ENCODE results near the gene LRP1B.

LRP1B gene

GRCh38 chr2:140577453-140577852, 1553.4 kb downstream of the LRP1B start:
- H3K4me3 Mint-ChIP-seq, result no peak overlapping the region
- peaks cover 25% of the 10 kb centered on the region for H3K4me1 Mint-ChIP-seq
- no peak overlapping the region for H3K27ac Mint-ChIP-seq
- peaks cover 4% of the 10 kb centered on the region for H3K27me3 Mint-ChIP-seq (ENCODE audit: low read depth)
- no peaks in the 10 kb centered on the region for H3K36me3 Mint-ChIP-seq (ENCODE audit: low read depth)
- TF ChIP-seq CTCF (IDR thresholded peaks at IDR 0.05; ENCODE audit: unreplicated experiment in 3 of 3), result no peak
- no peaks in the 10 kb centered on the region for H3K9me3 Mint-ChIP-seq

GRCh38 chr2:140567734-140568133, 1563.1 kb downstream of the LRP1B start:
- Mint-ChIP-seq H3K27ac (no peak overlapping the region), H3K4me1 (no peaks in the 10 kb centered on the region), H3K9me3 (no peaks in the 10 kb centered on the region), H3K4me3 (no peak overlapping the region), H3K27me3 (ENCODE audit: low read depth) (no peaks in the 10 kb centered on the region), H3K36me3 (ENCODE audit: low read depth) (no peaks in the 10 kb centered on the region)
- no peak for TF ChIP-seq CTCF (IDR thresholded peaks at IDR 0.05; ENCODE audit: unreplicated experiment in 3 of 3)

- H3K9me3 Mint-ChIP-seq, result no peaks in the 10 kb centered on the region
- H3K36me3 Mint-ChIP-seq (ENCODE audit: low read depth), result no peaks in the 10 kb centered on the region
- H3K4me3 Mint-ChIP-seq, result no peak overlapping the region
- no peak for TF ChIP-seq CTCF (IDR thresholded peaks at IDR 0.05; ENCODE audit: unreplicated experiment in 3 of 3)
- H3K27me3 Mint-ChIP-seq (ENCODE audit: low read depth), result no peaks in the 10 kb centered on the region
- H3K27ac Mint-ChIP-seq, result no peak overlapping the region
- no peaks in the 10 kb centered on the region for H3K4me1 Mint-ChIP-seq
Observed at GRCh38 chr2:140565756-140566155, 1565.1 kb downstream of the LRP1B start.

GRCh38 chr2:140555701-140556100, 1575.1 kb downstream of the LRP1B start:
- no peak overlapping the region for H3K4me3 Mint-ChIP-seq
- H3K4me1 Mint-ChIP-seq, result peaks cover 11% of the 10 kb centered on the region
- H3K36me3 Mint-ChIP-seq (ENCODE audit: low read depth), result no peaks in the 10 kb centered on the region
- H3K9me3 Mint-ChIP-seq, result no peaks in the 10 kb centered on the region
- no peak for TF ChIP-seq CTCF (IDR thresholded peaks at IDR 0.05; ENCODE audit: unreplicated experiment in 3 of 3)
- H3K27me3 Mint-ChIP-seq (ENCODE audit: low read depth), result no peaks in the 10 kb centered on the region
- no peak overlapping the region for H3K27ac Mint-ChIP-seq

- no peaks in the 10 kb centered on the region for H3K36me3 Mint-ChIP-seq (ENCODE audit: low read depth)
- H3K4me3 Mint-ChIP-seq, result no peak overlapping the region
- H3K4me1 Mint-ChIP-seq, result peaks cover 19% of the 10 kb centered on the region
- H3K9me3 Mint-ChIP-seq, result no peaks in the 10 kb centered on the region
- no peak for TF ChIP-seq CTCF (IDR thresholded peaks at IDR 0.05; ENCODE audit: unreplicated experiment in 3 of 3)
- peak overlapping the region; percentile 43 to 84 (median 63) for H3K27ac Mint-ChIP-seq
- H3K27me3 Mint-ChIP-seq (ENCODE audit: low read depth), result no peaks in the 10 kb centered on the region
Observed at GRCh38 chr2:140552634-140553033, 1578.2 kb downstream of the LRP1B start.

- no peaks in the 10 kb centered on the region for H3K9me3 Mint-ChIP-seq
- H3K4me1 Mint-ChIP-seq, result peaks cover 19% of the 10 kb centered on the region
- no peaks in the 10 kb centered on the region for H3K27me3 Mint-ChIP-seq (ENCODE audit: low read depth)
- H3K36me3 Mint-ChIP-seq (ENCODE audit: low read depth), result no peaks in the 10 kb centered on the region
- H3K4me3 Mint-ChIP-seq, result peak overlapping the region in 1 of 3 experiments; percentile 5
- peak overlapping the region; percentile 84 to 96 (median 91) for H3K27ac Mint-ChIP-seq
- no peak for TF ChIP-seq CTCF (IDR thresholded peaks at IDR 0.05; ENCODE audit: unreplicated experiment in 3 of 3)
Observed at GRCh38 chr2:140551287-140551686, 1579.5 kb downstream of the LRP1B start.

Measured in nephron (organoid).